Caco-2 (cell line): ENCODE data around the gene GALNT12. TPM values are rescaled to one million over a fixed set of nuclear protein-coding genes. Genes with fewer than 3 reads are reported as not detected.

Source experiments
- BruUV-seq: library from RNA; stranded (reverse); fragments of 400-500 nt; replicated peaks from 2 replicates; lab custom pipeline; 2021; lab: Mats Ljungman, UMichigan
- CTCF ChIA-PET: fragments of 300-600 bp; sonication (Branson Sonifier 250); formaldehyde crosslinking; loops from one replicate; lab custom pipeline; 2022; ENCODE audit warnings: antibody characterized with exemption; lab: Charles Lee
- POLR2A ChIA-PET: fragments of 300-600 bp; sonication (Branson Sonifier 250); formaldehyde crosslinking; loops from one replicate; lab custom pipeline; 2022; ENCODE audit warnings: antibody characterized with exemption; lab: Charles Lee
- DNase-seq, 2 experiments: peaks; one replicate each; pipeline versions ENCODE4 v3.0.0 to v3.0.0-alpha.2; 2020 to 2022
- H3K27me3 ChIP-seq: replicated peaks from 2 replicates; pipeline ENCODE4 v1.6.0; 2011; ENCODE audit warnings: low read length; ENCODE audit not compliant: control insufficient read depth, insufficient read depth
- H3K36me3 ChIP-seq: 2 replicates; pipeline ENCODE4 v1.5.1; 2011; ENCODE audit warnings: low read length; ENCODE audit not compliant: control insufficient read depth, insufficient read depth
- H3K4me1 ChIP-seq: fragments of 250-450 bp; sonication (Bioruptor Pico); 2 replicates; pipeline ENCODE4 v1.5.1; 2020; ENCODE audit warnings: mild to moderate bottlenecking
- H3K4me3 ChIP-seq: 2 replicates; pipeline ENCODE4 v1.5.1; 2011; ENCODE audit warnings: low read depth, mild to moderate bottlenecking, control low read depth, low read length
- H3K9me3 ChIP-seq: fragments of 250-450 bp; sonication (Bioruptor Pico); 2 replicates; pipeline ENCODE4 v1.5.1; 2020; ENCODE audit warnings: mild to moderate bottlenecking, moderate library complexity
- H3K27ac Mint-ChIP-seq: one replicate; pipeline ENCODE4 v1.8.0; 2022; ENCODE audit warnings: mixed read lengths; ENCODE audit not compliant: unreplicated experiment
- H3K27me3 Mint-ChIP-seq: one replicate; pipeline ENCODE4 v1.8.0; 2022; ENCODE audit warnings: mixed read lengths; ENCODE audit not compliant: insufficient read depth, unreplicated experiment
- H3K36me3 Mint-ChIP-seq: one replicate; pipeline ENCODE4 v1.8.0; 2022; ENCODE audit warnings: mild to moderate bottlenecking, mixed read lengths; ENCODE audit not compliant: insufficient read depth, unreplicated experiment
- H3K4me1 Mint-ChIP-seq: one replicate; pipeline ENCODE4 v1.8.0; 2022; ENCODE audit warnings: low read depth, mixed read lengths; ENCODE audit not compliant: unreplicated experiment
- H3K4me3 Mint-ChIP-seq: one replicate; pipeline ENCODE4 v1.8.0; 2022; ENCODE audit warnings: mild to moderate bottlenecking, moderate library complexity, mixed read lengths; ENCODE audit not compliant: unreplicated experiment
- H3K9me3 Mint-ChIP-seq: one replicate; pipeline ENCODE4 v1.8.0; 2022; ENCODE audit warnings: mixed read lengths; ENCODE audit not compliant: unreplicated experiment
- intact Hi-C: fragments of 100-400 bp; cut with micrococcal nuclease; formaldehyde crosslinking; loops from one replicate; pipeline ENCODE4 v1.10.0; 2022; ENCODE audit not compliant: unreplicated experiment
- total RNA-seq: library from RNA; stranded (reverse); gene quantifications from 2 replicates; pipeline ENCODE4 v1.2.3, GENCODE V29; 2022
- TF ChIP-seq, protein P1 (sequence below), 2 experiments: fragments of 200-600 bp in 1 of 2; IDR thresholded peaks; 1 replicate in 1 of 2; 2 replicates in 1 of 2; pipeline versions ENCODE4 v1.5.1 to v1.8.0; 2011 to 2022; ENCODE audit warnings: antibody characterized with exemption in 1 of 2, control low read depth in 1 of 2, inconsistent platforms in 1 of 2, low read depth in 1 of 2, low read length in 1 of 2, mild to moderate bottlenecking in 1 of 2, moderate library complexity in 1 of 2; ENCODE audit not compliant: insufficient read depth in 1 of 2, severe bottlenecking in 1 of 2, unreplicated experiment in 1 of 2

GALNT12 gene
- total RNA-seq, 1 experiment from 2014 or later: 3.6 TPM

DNA sequence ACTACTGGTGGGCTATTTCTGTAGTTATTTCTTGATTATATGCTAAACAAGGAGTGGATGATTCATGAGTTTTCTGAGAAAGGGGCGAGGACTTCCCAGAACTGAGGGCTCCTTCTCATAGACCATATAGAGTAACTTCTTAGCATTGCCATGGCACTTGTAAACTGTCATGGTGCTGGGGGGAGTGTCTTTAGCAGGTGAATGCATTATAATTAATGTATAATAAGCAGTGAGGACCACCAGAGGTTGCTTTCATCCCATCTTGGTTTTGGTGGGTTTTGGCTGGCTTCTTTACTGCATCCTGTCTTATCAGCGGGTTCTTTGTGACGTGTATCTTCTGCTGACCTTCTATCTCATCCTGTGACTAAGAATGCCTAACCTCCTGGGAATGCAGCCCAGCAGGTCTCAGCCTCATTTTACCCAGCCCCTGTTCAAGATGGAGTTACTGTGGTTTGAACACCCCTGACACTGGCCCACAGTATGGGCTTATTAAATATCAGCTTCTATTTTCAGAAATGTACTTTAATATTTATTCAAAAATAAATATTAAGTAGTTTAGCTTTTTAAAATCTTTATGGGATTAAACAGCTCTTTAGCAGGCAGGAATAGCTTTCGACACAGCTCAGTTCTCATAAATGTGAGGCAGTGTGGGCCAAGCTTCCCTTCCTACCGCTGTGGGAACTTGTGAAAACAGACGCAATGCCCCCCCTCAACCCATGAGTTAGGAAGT lies 44.4 kb downstream of the GALNT12 start:
- CTCF ChIA-PET: no interaction called here
- Mint-ChIP-seq H3K36me3 (no peaks in the 10 kb centered on the region), H3K27ac (peak overlapping the region; percentile 13), H3K4me3 (no peak overlapping the region), H3K27me3 (no peaks in the 10 kb centered on the region), H3K4me1 (peaks cover 23% of the 10 kb centered on the region), H3K9me3 (peaks cover 14% of the 10 kb centered on the region)
- Histone ChIP-seq H3K4me3 (no peak overlapping the region), H3K4me1 (peaks cover 14% of the 10 kb centered on the region), H3K27me3 (no peaks in the 10 kb centered on the region), H3K9me3 (no peaks in the 10 kb centered on the region), H3K36me3 (no peaks in the 10 kb centered on the region)
- DNase-seq: peak in 1 of 2 experiments; percentile 8
- intact Hi-C loops: no loop called here
- TF ChIP-seq, protein P1, sequence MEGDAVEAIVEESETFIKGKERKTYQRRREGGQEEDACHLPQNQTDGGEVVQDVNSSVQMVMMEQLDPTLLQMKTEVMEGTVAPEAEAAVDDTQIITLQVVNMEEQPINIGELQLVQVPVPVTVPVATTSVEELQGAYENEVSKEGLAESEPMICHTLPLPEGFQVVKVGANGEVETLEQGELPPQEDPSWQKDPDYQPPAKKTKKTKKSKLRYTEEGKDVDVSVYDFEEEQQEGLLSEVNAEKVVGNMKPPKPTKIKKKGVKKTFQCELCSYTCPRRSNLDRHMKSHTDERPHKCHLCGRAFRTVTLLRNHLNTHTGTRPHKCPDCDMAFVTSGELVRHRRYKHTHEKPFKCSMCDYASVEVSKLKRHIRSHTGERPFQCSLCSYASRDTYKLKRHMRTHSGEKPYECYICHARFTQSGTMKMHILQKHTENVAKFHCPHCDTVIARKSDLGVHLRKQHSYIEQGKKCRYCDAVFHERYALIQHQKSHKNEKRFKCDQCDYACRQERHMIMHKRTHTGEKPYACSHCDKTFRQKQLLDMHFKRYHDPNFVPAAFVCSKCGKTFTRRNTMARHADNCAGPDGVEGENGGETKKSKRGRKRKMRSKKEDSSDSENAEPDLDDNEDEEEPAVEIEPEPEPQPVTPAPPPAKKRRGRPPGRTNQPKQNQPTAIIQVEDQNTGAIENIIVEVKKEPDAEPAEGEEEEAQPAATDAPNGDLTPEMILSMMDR (IDR thresholded peaks at IDR 0.05; ENCODE audit: insufficient read depth in 1 of 2, low read depth in 1 of 2, low read length in 1 of 2, severe bottlenecking in 1 of 2, unreplicated experiment in 1 of 2): no peak
- no TSS peak for BruUV-seq
- POLR2A ChIA-PET: no interaction called here

DNA sequence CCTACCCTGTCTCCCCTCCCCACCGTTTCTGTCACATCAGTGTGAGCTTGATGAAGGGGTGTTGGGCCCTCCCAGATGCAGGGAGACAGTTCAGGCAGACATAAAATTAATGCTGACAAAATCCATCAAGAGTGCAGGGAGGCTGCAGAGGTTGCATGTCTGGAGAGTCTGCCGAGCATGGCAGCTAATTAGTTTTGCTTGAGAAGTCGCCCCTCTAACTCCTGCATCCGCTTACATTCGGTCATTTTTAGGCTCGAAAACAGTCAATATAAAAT lies 44.9 kb downstream of the GALNT12 start:
- DNase-seq: no peak
- TF ChIP-seq, protein P1 (IDR thresholded peaks at IDR 0.05; ENCODE audit: insufficient read depth in 1 of 2, low read depth in 1 of 2, low read length in 1 of 2, severe bottlenecking in 1 of 2, unreplicated experiment in 1 of 2): no peak
- Histone ChIP-seq H3K9me3 (no peaks in the 10 kb centered on the region), H3K36me3 (no peaks in the 10 kb centered on the region), H3K4me3 (no peak overlapping the region), H3K4me1 (peaks cover 14% of the 10 kb centered on the region), H3K27me3 (no peaks in the 10 kb centered on the region)
- no peaks in the 10 kb centered on the region for H3K27me3 Mint-ChIP-seq
- no peaks in the 10 kb centered on the region for H3K36me3 Mint-ChIP-seq
- CTCF ChIA-PET: no interaction called here
- POLR2A ChIA-PET: no interaction called here
- peaks cover 14% of the 10 kb centered on the region for H3K9me3 Mint-ChIP-seq
- no TSS peak for BruUV-seq
- intact Hi-C loops: no loop called here
- H3K4me3 Mint-ChIP-seq: no peak overlapping the region
- no peak overlapping the region for H3K27ac Mint-ChIP-seq
- peaks cover 23% of the 10 kb centered on the region for H3K4me1 Mint-ChIP-seq

DNA sequence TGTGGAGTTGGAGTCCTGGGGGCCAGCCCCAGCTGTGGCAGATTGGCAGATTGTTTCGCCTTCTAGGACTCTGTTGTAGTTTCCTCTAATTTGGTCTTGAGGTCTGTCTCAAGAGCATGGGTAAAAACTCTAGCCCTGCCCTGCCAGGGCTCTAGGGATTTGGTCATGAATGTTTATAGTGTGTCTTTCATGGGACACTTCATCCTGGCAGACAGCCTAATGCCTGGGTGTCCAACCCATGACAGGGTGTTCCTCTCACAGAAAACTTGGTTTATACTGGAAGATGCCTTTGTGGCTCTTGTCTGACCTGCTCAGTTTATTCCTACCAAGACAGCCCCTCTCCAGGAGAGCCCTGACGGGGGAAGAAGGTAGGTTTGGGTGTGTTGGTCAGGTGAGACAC lies 45.5 kb downstream of the GALNT12 start:
- no peaks in the 10 kb centered on the region for H3K36me3 Mint-ChIP-seq
- Histone ChIP-seq H3K4me3 (no peak overlapping the region), H3K27me3 (no peaks in the 10 kb centered on the region), H3K9me3 (no peaks in the 10 kb centered on the region), H3K36me3 (no peaks in the 10 kb centered on the region), H3K4me1 (peaks cover 14% of the 10 kb centered on the region)
- H3K4me3 Mint-ChIP-seq: no peak overlapping the region
- H3K4me1 Mint-ChIP-seq: peaks cover 23% of the 10 kb centered on the region
- H3K27me3 Mint-ChIP-seq: peaks cover 2% of the 10 kb centered on the region
- H3K27ac Mint-ChIP-seq: no peak overlapping the region
- DNase-seq: no peak
- intact Hi-C loops: no loop called here
- H3K9me3 Mint-ChIP-seq: peaks cover 14% of the 10 kb centered on the region
- TF ChIP-seq, protein P1 (IDR thresholded peaks at IDR 0.05; ENCODE audit: insufficient read depth in 1 of 2, low read depth in 1 of 2, low read length in 1 of 2, severe bottlenecking in 1 of 2, unreplicated experiment in 1 of 2): no peak
- CTCF ChIA-PET: no interaction called here
- POLR2A ChIA-PET: no interaction called here
- no TSS peak for BruUV-seq
